Neural cell (in vitro differentiated cells): ENCODE data around the gene ADAM23.

ENCODE experiments used
- EP300 ChIP-seq: fragments of 450-650 bp; conservative IDR thresholded peaks from 2 replicates; pipeline ENCODE4 v1.6.1; 2014; ENCODE audit warnings: antibody characterized with exemption, mild to moderate bottlenecking, moderate library complexity; ENCODE audit not compliant: poor library complexity, severe bottlenecking
- EZH2 ChIP-seq: fragments of 200-600, 300-800 bp; shearing (Covaris generic), sonication (generic); IDR thresholded peaks from 2 replicates; pipeline ENCODE4 v1.6.1; 2014; ENCODE audit warnings: antibody characterized with exemption, low read length, borderline replicate concordance, mild to moderate bottlenecking; ENCODE audit not compliant: insufficient read depth, poor library complexity, severe bottlenecking
- MXI1 ChIP-seq: fragments of 450-650 bp; conservative IDR thresholded peaks from 2 replicates; pipeline ENCODE4 v1.6.1; 2014; ENCODE audit warnings: antibody characterized with exemption, mild to moderate bottlenecking; ENCODE audit not compliant: poor library complexity, severe bottlenecking
- POLR2AphosphoS5 ChIP-seq: IDR thresholded peaks from 2 replicates; pipeline ENCODE4 v1.6.1; 2012
- SMC3 ChIP-seq: fragments of 450-650 bp; conservative IDR thresholded peaks from 2 replicates; pipeline ENCODE4 v1.6.1; 2014; ENCODE audit warnings: antibody characterized with exemption, mild to moderate bottlenecking, moderate library complexity; ENCODE audit not compliant: poor library complexity
- TAF1 ChIP-seq: IDR thresholded peaks from 2 replicates; pipeline ENCODE4 v1.6.1; 2012; ENCODE audit warnings: low read depth
- TF ChIP-seq, protein P1 (sequence below): IDR thresholded peaks from 2 replicates; pipeline ENCODE4 v1.6.1; 2012; ENCODE audit warnings: borderline replicate concordance
- TF ChIP-seq, protein P2 (sequence below): fragments of 450-650 bp; IDR thresholded peaks from 2 replicates; pipeline ENCODE4 v1.5.1; 2014; ENCODE audit warnings: antibody characterized with exemption, mild to moderate bottlenecking, moderate library complexity; ENCODE audit not compliant: poor library complexity, severe bottlenecking

DNA sequence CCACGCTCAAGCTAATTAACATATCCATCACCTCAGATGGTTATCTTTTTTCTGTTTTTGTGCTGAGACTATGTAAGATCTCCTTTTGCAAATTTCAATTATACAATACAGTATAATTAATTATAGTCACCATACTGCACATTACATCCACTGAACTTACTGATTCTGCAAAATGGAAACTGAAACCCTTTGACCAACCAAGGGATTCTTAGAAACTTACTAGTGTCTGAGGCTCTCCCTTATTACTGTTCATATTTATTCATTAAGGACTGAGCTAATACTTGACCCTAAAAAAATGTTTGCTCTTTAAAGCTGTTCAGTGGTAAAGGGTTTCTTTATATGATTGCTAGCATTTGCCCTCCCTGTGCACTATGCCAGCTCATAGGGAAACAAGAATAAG is 50.7 kb downstream of the ADAM23 start:
- TF ChIP-seq, protein P1, sequence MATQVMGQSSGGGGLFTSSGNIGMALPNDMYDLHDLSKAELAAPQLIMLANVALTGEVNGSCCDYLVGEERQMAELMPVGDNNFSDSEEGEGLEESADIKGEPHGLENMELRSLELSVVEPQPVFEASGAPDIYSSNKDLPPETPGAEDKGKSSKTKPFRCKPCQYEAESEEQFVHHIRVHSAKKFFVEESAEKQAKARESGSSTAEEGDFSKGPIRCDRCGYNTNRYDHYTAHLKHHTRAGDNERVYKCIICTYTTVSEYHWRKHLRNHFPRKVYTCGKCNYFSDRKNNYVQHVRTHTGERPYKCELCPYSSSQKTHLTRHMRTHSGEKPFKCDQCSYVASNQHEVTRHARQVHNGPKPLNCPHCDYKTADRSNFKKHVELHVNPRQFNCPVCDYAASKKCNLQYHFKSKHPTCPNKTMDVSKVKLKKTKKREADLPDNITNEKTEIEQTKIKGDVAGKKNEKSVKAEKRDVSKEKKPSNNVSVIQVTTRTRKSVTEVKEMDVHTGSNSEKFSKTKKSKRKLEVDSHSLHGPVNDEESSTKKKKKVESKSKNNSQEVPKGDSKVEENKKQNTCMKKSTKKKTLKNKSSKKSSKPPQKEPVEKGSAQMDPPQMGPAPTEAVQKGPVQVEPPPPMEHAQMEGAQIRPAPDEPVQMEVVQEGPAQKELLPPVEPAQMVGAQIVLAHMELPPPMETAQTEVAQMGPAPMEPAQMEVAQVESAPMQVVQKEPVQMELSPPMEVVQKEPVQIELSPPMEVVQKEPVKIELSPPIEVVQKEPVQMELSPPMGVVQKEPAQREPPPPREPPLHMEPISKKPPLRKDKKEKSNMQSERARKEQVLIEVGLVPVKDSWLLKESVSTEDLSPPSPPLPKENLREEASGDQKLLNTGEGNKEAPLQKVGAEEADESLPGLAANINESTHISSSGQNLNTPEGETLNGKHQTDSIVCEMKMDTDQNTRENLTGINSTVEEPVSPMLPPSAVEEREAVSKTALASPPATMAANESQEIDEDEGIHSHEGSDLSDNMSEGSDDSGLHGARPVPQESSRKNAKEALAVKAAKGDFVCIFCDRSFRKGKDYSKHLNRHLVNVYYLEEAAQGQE = no peak
- TF ChIP-seq, protein P2, sequence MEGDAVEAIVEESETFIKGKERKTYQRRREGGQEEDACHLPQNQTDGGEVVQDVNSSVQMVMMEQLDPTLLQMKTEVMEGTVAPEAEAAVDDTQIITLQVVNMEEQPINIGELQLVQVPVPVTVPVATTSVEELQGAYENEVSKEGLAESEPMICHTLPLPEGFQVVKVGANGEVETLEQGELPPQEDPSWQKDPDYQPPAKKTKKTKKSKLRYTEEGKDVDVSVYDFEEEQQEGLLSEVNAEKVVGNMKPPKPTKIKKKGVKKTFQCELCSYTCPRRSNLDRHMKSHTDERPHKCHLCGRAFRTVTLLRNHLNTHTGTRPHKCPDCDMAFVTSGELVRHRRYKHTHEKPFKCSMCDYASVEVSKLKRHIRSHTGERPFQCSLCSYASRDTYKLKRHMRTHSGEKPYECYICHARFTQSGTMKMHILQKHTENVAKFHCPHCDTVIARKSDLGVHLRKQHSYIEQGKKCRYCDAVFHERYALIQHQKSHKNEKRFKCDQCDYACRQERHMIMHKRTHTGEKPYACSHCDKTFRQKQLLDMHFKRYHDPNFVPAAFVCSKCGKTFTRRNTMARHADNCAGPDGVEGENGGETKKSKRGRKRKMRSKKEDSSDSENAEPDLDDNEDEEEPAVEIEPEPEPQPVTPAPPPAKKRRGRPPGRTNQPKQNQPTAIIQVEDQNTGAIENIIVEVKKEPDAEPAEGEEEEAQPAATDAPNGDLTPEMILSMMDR = no peak
- TF ChIP-seq SMC3 (no peak), POLR2AphosphoS5 (no peak), EZH2 (no peak), EP300 (no peak), MXI1 (no peak), TAF1 (no peak)
